Heart right ventricle (tissue), 16 donors: ENCODE data around the gene HIVEP3. TPM values are rescaled to one million over a fixed set of nuclear protein-coding genes. Genes with fewer than 3 reads are reported as not detected.

Experiments
- ATAC-seq, 8 donors: fragments of 200-7000 bp; cut with Tn5 transposase; one replicate each; pipeline ENCODE4 v1.9.1; 2020; ENCODE audit warnings: mild to moderate bottlenecking in 8 of 8, moderate library complexity in 8 of 8, moderate number of reproducible peaks in 1 of 8
- DNase-seq, 2 donors: peaks; one replicate each; pipeline ENCODE4 v3.0.0-alpha.2; 2020
- H3K27ac ChIP-seq, 10 donors: fragments of 200-600 bp; sonication (generic) in 2 of 10; one replicate each; pipeline versions ENCODE4 v1.5.0 to v1.8.0; 2020 to 2022; ENCODE audit warnings: mild to moderate bottlenecking in 3 of 10
- H3K27me3 ChIP-seq, 7 donors: fragments of 200-600 bp; one replicate each; pipeline ENCODE4 v1.8.0; 2021 to 2022; ENCODE audit warnings: mild to moderate bottlenecking in 2 of 7
- H3K36me3 ChIP-seq, 9 donors: fragments of 200-600 bp; sonication (generic) in 1 of 9; one replicate each; pipeline versions ENCODE4 v1.5.0 to v1.8.0; 2020 to 2022; ENCODE audit warnings: mild to moderate bottlenecking in 2 of 9
- H3K4me1 ChIP-seq, 9 donors: fragments of 200-600 bp; sonication (generic) in 1 of 9; one replicate each; pipeline versions ENCODE4 v1.5.0 to v1.8.0; 2020 to 2022; ENCODE audit warnings: mild to moderate bottlenecking in 4 of 9
- H3K4me3 ChIP-seq, 10 donors: fragments of 200-600 bp; sonication (generic) in 2 of 10; one replicate each; pipeline versions ENCODE4 v1.5.0 to v1.8.0; 2020 to 2022; ENCODE audit warnings: mild to moderate bottlenecking in 7 of 10, moderate library complexity in 2 of 10
- H3K9me3 ChIP-seq, 11 donors: fragments of 200-600 bp in 10 of 11; sonication (generic) in 2 of 11; one replicate each; pipeline versions ENCODE4 v1.5.0 to v1.8.0; 2013 to 2022; ENCODE audit warnings: mild to moderate bottlenecking in 2 of 11, control low read depth in 1 of 11, moderate library complexity in 1 of 11
- CTCF ChIP-seq, 9 donors: fragments of 200-600 bp; sonication (generic) in 2 of 9; IDR thresholded peaks; one replicate each; pipeline versions ENCODE4 v1.5.0 to v1.8.0; 2021 to 2022; ENCODE audit warnings: antibody characterized with exemption in 9 of 9, mild to moderate bottlenecking in 5 of 9, moderate library complexity in 1 of 9
- WGBS, 2 donors: extraction: QIAGEN DNeasy Blood & Tissue Kit; methylation state at CpG; one replicate each; pipeline ENCODE4 v1.1.7; 2013; ENCODE audit warnings: inconsistent platforms in 1 of 2; 5-methylcytosine and 5-hydroxymethylcytosine counted together
- intact Hi-C, 10 donors: fragments of 100-400 bp; cut with DNase I; formaldehyde crosslinking; loops; one replicate each; pipeline versions ENCODE4 v1.11.1 to v1.14.2; 2022
- polyA plus RNA-seq, 2 donors: library from polyadenylated mRNA; stranded (reverse); fragments of 200-250 nt; gene quantifications; one replicate each; pipeline ENCODE4 v1.2.3, GENCODE V29; 2013
- total RNA-seq, 10 donors: library from RNA; stranded (reverse); fragmentation: NEBNext Ultra II Directional in 3 of 10; extraction: Animal tissue kit (Norgen Biotek cat#: 25700) in 3 of 10; gene quantifications; one replicate each; pipeline versions ENCODE4 v1.2.1 to v1.2.4, GENCODE V29; 2021 to 2023
- donor health status: Arrhythmogenic right ventricular cardiomyopathy.
- donor health status: ischemic (EF 13 %, LVEDD 7.1; RV severe dilation, severe dysfunction).
- donor health status: healthy with polysubstance abuse.
- donor health status: DM: no; HTN: yes; CAD: no.
- donor health status: DM: no; HTN: no; CAD: no.
- donor health status: ischemic (EF 25% LVEDD 6.9; RV normal size, moderate dysfunction).
- donor health status: ischemic (EF 25% LVEDD 5.7; RV mildly dilated, moderate dysfunction).
- donor health status: healthy.
- donor health status: DM: yes; HTN: yes; CAD: no.
- donor health status: Ischemic cardiomyopathy.
- donor health status: ischemic (EF 35%, LVEDD 5.7; RV mildly dilated, moderate dysfunction).
- donor health status: nonischemic (EF 11% LVEDD 7.7; RV severe dilation, severe dysfunction).
- donor health status: DM: yes; HTN: yes; CAD: no.
- donor health status: PGD.
- donor health status: ischemic (EF 29% LVEDD 5.4; RV normal size, mild dysfunction).
- donor health status: nonischemic (EF 23%, LVEDD 6.1; RV moderate dilation, normal function).

The HIVEP3 gene
- total and polyA plus RNA-seq, 12 donors = 2.6 to 7.5 (median 5.2) TPM

GRCh38 chr1:41935226-41935625 is 16.5 kb upstream of the HIVEP3 start:
- Histone ChIP-seq H3K4me3 (no peak overlapping the region), H3K4me1 (peaks cover 0 to 3% (median 0%) of the 10 kb centered on the region in 9 donors), H3K36me3 (no peaks in the 10 kb centered on the region), H3K27ac (no peak overlapping the region), H3K9me3 (peaks cover 0 to 13% (median 0%) of the 10 kb centered on the region in 11 donors), H3K27me3 (no peaks in the 10 kb centered on the region)
- intact Hi-C loops = no loop called here
- ATAC-seq (no peak), DNase-seq (no peak)
- no peak for TF ChIP-seq CTCF (IDR thresholded peaks at IDR 0.05)
- WGBS, 2 donors = 53 to 63% methylated on average over 1 of the region's 1 CpG

DNA sequence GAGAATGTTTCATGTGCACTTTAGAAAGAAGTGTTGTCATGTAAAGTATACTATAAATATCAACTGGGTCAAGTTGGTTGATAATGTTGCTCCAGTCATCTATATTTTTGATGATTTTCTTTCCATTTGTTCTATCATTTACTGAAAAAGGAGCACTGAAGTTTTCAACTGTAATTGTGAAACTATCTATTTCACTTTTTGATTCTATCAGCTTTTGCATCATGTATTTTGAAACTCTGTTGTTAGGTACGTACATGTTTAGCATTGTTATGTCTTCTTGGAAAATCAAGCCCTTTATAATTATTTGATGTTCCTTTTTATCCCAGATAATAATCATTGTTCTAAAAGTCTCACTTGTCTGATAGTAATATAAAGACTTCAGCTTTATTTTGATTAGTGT is 14.4 kb upstream of the HIVEP3 start:
- peaks cover 0 to 14% (median 0%) of the 10 kb centered on the region in 11 donors for H3K9me3 ChIP-seq
- peaks cover 0 to 3% (median 0%) of the 10 kb centered on the region in 9 donors for H3K4me1 ChIP-seq
- intact Hi-C loops = no loop called here
- H3K4me3 ChIP-seq = no peak overlapping the region
- ATAC-seq = no peak
- H3K27ac ChIP-seq = no peak overlapping the region
- H3K27me3 ChIP-seq = no peaks in the 10 kb centered on the region
- no peaks in the 10 kb centered on the region for H3K36me3 ChIP-seq
- 94 to 98% methylated on average over 1 of the region's 1 CpG for WGBS, 2 donors
- DNase-seq = no peak
- TF ChIP-seq CTCF (IDR thresholded peaks at IDR 0.05) = no peak

DNA sequence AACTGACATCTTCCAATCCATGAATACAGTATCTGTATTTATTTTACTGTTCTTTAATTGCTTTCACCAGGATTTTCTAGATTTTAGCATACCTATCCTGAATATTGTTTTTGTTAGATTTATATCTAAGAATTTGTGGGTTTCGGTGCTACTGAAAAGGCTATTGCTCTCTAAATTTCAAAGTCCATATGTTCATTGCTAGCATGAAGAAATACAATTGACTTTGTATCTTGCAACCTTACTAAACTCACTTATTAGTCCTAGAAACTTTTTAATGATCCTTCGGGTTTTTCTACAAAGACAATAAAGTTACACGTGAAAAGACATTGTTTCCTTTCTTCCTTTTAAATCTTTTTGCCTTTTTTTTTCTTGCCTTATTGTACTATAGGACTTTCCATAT is 12.9 kb upstream of the HIVEP3 start:
- peaks cover 0 to 3% (median 0%) of the 10 kb centered on the region in 9 donors for H3K4me1 ChIP-seq
- H3K9me3 ChIP-seq = peaks cover 0 to 14% (median 0%) of the 10 kb centered on the region in 11 donors
- no peak for ATAC-seq
- no peaks in the 10 kb centered on the region for H3K27me3 ChIP-seq
- no peaks in the 10 kb centered on the region for H3K36me3 ChIP-seq
- TF ChIP-seq CTCF (IDR thresholded peaks at IDR 0.05) = no peak
- intact Hi-C loops = no loop called here
- no peak for DNase-seq
- WGBS, 2 donors = 74 to 75% methylated on average over 3 of the region's 3 CpGs
- no peak overlapping the region for H3K4me3 ChIP-seq
- H3K27ac ChIP-seq = no peak overlapping the region

DNA sequence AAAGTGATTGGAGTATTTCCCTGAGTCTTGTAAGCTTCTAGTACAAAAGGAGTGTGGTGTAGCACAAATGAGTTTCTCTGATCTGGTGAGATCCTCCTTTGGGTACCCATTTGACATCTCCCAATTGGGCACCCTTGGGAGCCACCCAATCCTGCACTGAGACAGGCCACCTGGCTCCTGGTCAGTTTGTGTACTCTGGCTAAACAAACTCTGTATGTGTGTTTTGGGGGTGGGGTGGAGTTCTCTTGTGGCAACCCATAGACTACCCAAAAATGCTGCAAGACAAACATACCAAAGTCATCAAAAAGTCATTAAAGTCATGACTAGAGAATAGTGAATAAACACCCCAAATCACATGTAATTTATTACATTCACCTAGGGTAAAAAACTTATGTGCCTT is 8.4 kb upstream of the HIVEP3 start:
- DNase-seq (no peak), ATAC-seq (no peak)
- Histone ChIP-seq H3K27me3 (no peaks in the 10 kb centered on the region), H3K4me3 (no peak overlapping the region), H3K4me1 (no peaks in the 10 kb centered on the region), H3K9me3 (peaks cover 0 to 14% (median 6%) of the 10 kb centered on the region in 11 donors), H3K36me3 (no peaks in the 10 kb centered on the region), H3K27ac (no peak overlapping the region)
- intact Hi-C loops = no loop called here
- TF ChIP-seq CTCF (IDR thresholded peaks at IDR 0.05) = no peak
